ENCODE data around the gene APBB3. TPM values are rescaled to one million over a fixed set of nuclear protein-coding genes. Genes with fewer than 3 reads are reported as not detected.

The APBB3 gene
- total and polyA plus RNA-seq, 5 donors from 2014 or later: 3.4 to 50.8 (median 4.1) TPM

- Histone ChIP-seq H3K36me3 (ENCODE audit: control insufficient read depth, insufficient read depth, low read length) (peaks cover 40% of the 10 kb centered on the region), H3K9me3 (ENCODE audit: control insufficient read depth in 2 of 2, low read length in 2 of 2) (no peaks in the 10 kb centered on the region), H3K4me3 (ENCODE audit: low read depth, low read length) (peak overlapping the region; percentile 37), H3K27ac (ENCODE audit: insufficient read depth, low read length, poor library complexity, severe bottlenecking) (peak overlapping the region; percentile 87), H3K4me1 (ENCODE audit: control insufficient read depth, insufficient read depth, low read length, poor library complexity, severe bottlenecking) (peaks cover 25% of the 10 kb centered on the region), H3K27me3 (ENCODE audit: control insufficient read depth, insufficient read depth, low read length) (no peaks in the 10 kb centered on the region)
- peak overlapping the region; percentile 81 to 93 (median 88) for H3K4me3 Mint-ChIP-seq
- peak overlapping the region; percentile 97 to 99 (median 97) for H3K27ac Mint-ChIP-seq
- peaks cover 17 to 42% (median 25%) of the 10 kb centered on the region in 4 donors for H3K4me1 Mint-ChIP-seq
- H3K27me3 Mint-ChIP-seq: no peaks in the 10 kb centered on the region
- no peak for DNase-seq
- ATAC-seq (ENCODE audit: low read depth in 2 of 2): no peak
- H3K9me3 Mint-ChIP-seq: no peaks in the 10 kb centered on the region
- peaks cover 33% of the 10 kb centered on the region for H3K36me3 Mint-ChIP-seq
Observed at GRCh38 chr5:140546851-140547507, 17.4 kb downstream of the APBB3 start.

DNA sequence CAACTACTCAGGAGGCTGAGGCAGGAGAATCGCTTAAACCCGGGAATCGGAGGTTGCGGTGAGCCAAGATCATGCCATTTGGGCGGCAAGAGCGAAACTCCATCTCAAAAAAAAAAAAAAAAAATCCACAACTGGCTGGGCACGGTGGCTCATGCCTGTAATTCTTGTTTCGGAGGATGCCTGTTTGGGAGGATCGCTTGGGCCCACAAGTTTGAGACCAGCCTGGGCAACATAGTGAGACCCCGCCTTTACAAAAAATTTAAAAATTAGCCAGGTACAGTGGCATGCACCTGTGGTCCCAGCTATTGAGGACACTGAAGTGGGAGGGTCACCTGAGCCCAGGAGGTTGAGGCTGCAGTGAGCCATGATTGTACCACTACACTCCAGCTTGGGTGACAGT lies 18.8 kb downstream of the APBB3 start:
- ATAC-seq (ENCODE audit: low read depth in 2 of 2) (no peak), DNase-seq (no peak)
- Histone ChIP-seq H3K27me3 (ENCODE audit: control insufficient read depth, insufficient read depth, low read length) (no peaks in the 10 kb centered on the region), H3K36me3 (ENCODE audit: control insufficient read depth, insufficient read depth, low read length) (peaks cover 40% of the 10 kb centered on the region), H3K27ac (ENCODE audit: insufficient read depth, low read length, poor library complexity, severe bottlenecking) (no peak overlapping the region), H3K9me3 (ENCODE audit: control insufficient read depth in 2 of 2, low read length in 2 of 2) (no peaks in the 10 kb centered on the region), H3K4me3 (ENCODE audit: low read depth, low read length) (no peak overlapping the region), H3K4me1 (ENCODE audit: control insufficient read depth, insufficient read depth, low read length, poor library complexity, severe bottlenecking) (peaks cover 25% of the 10 kb centered on the region)
- Mint-ChIP-seq H3K4me1 (peaks cover 12 to 35% (median 22%) of the 10 kb centered on the region in 4 donors), H3K27me3 (no peaks in the 10 kb centered on the region), H3K4me3 (peak overlapping the region in 2 of 4 donors; percentile 38 to 77), H3K9me3 (no peaks in the 10 kb centered on the region), H3K27ac (peak overlapping the region; percentile 38 to 97 (median 97)), H3K36me3 (peaks cover 33% of the 10 kb centered on the region)

- Histone ChIP-seq H3K9me3 (ENCODE audit: control insufficient read depth in 2 of 2, low read length in 2 of 2) (no peaks in the 10 kb centered on the region), H3K27me3 (ENCODE audit: control insufficient read depth, insufficient read depth, low read length) (no peaks in the 10 kb centered on the region), H3K36me3 (ENCODE audit: control insufficient read depth, insufficient read depth, low read length) (peaks cover 40% of the 10 kb centered on the region), H3K4me1 (ENCODE audit: control insufficient read depth, insufficient read depth, low read length, poor library complexity, severe bottlenecking) (peaks cover 23% of the 10 kb centered on the region), H3K27ac (ENCODE audit: insufficient read depth, low read length, poor library complexity, severe bottlenecking) (no peak overlapping the region), H3K4me3 (ENCODE audit: low read depth, low read length) (no peak overlapping the region)
- Mint-ChIP-seq H3K9me3 (no peaks in the 10 kb centered on the region), H3K4me1 (peaks cover 11 to 31% (median 21%) of the 10 kb centered on the region in 4 donors), H3K4me3 (no peak overlapping the region), H3K27me3 (no peaks in the 10 kb centered on the region), H3K27ac (peak overlapping the region; percentile 24 to 97 (median 76)), H3K36me3 (peaks cover 34% of the 10 kb centered on the region)
- no peak for DNase-seq
- ATAC-seq (ENCODE audit: low read depth in 2 of 2): no peak
Observed at GRCh38 chr5:140544986-140545385, 19.4 kb downstream of the APBB3 start.

DNA sequence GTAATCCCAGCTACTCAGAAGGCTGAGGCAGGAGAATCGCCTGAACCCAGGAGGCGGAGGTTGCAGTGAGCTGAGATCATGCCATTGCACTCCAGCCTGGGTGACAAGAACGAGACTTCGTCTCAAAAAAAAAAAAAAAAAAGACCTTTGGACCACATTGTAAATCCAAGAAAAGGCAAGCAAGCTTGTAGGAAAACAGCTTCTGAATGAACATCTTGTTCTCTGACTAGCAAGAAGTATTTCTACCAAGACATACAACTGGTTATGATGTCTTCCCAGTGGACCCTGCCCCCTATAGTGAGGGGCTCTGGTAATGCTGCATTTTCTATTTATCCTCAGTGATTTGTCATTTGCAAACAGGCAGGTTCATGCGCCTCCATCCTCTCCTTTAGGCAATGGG lies 21.4 kb downstream of the APBB3 start:
- peaks cover 1 to 14% (median 8%) of the 10 kb centered on the region in 4 donors for H3K4me1 Mint-ChIP-seq
- no peak for ATAC-seq (ENCODE audit: low read depth in 2 of 2)
- H3K27me3 ChIP-seq (ENCODE audit: control insufficient read depth, insufficient read depth, low read length): no peaks in the 10 kb centered on the region
- peaks cover 52% of the 10 kb centered on the region for H3K36me3 ChIP-seq (ENCODE audit: control insufficient read depth, insufficient read depth, low read length)
- H3K4me3 ChIP-seq (ENCODE audit: low read depth, low read length): no peak overlapping the region
- H3K4me3 Mint-ChIP-seq: no peak overlapping the region
- H3K27ac Mint-ChIP-seq: peak overlapping the region in 1 of 3 donors; percentile 23
- H3K27me3 Mint-ChIP-seq: no peaks in the 10 kb centered on the region
- peaks cover 10% of the 10 kb centered on the region for H3K4me1 ChIP-seq (ENCODE audit: control insufficient read depth, insufficient read depth, low read length, poor library complexity, severe bottlenecking)
- DNase-seq: no peak
- no peaks in the 10 kb centered on the region for H3K9me3 Mint-ChIP-seq
- H3K9me3 ChIP-seq (ENCODE audit: control insufficient read depth in 2 of 2, low read length in 2 of 2): no peaks in the 10 kb centered on the region
- H3K27ac ChIP-seq (ENCODE audit: insufficient read depth, low read length, poor library complexity, severe bottlenecking): no peak overlapping the region
- peaks cover 44% of the 10 kb centered on the region for H3K36me3 Mint-ChIP-seq

DNA sequence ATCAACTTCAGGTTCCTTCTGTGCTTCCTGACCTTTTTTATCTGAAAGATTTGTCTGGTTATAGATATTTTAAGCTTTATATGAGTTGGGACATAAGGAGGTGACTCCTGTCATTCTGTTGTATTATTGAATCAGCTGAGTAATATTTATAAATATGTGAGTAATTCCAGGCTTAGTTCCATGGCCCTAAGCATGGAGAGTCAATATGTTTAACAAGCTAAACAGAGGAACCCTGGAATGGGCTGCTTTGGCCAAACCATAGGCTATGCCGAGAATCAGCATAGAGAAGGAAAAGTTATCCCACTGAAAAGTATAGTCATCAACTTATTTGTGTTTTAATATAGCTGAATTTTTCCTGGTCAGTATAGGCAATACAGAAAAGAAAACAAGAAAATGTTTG lies 24.2 kb downstream of the APBB3 start:
- Mint-ChIP-seq H3K4me3 (no peak overlapping the region), H3K27ac (peak overlapping the region in 1 of 3 donors; percentile 38)
- H3K36me3 ChIP-seq (ENCODE audit: control insufficient read depth, insufficient read depth, low read length): peaks cover 78% of the 10 kb centered on the region

DNA sequence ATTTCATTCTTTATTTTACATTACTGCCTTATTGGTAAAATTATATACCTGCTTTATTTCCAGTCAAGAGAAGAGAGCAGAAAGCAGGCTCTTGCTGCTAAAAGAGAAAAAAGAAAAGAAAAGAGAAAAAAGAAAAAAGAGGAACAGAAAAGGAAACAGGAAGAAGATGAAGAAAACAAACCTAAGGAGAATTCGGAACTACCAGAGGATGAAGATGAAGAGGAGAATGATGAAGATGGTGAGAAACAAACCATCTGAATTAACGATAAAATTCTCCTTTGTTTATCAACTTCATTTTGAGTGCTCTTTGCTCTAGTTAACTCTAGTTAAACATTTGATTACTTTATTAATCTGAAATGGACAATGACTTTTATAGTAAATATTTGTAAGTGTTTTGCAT lies 40.4 kb downstream of the APBB3 start:
- no peak for DNase-seq
- Histone ChIP-seq H3K9me3 (ENCODE audit: control insufficient read depth in 2 of 2, low read length in 2 of 2) (no peaks in the 10 kb centered on the region), H3K27me3 (ENCODE audit: control insufficient read depth, insufficient read depth, low read length) (no peaks in the 10 kb centered on the region), H3K27ac (ENCODE audit: insufficient read depth, low read length, poor library complexity, severe bottlenecking) (no peak overlapping the region), H3K36me3 (ENCODE audit: control insufficient read depth, insufficient read depth, low read length) (peaks cover 56% of the 10 kb centered on the region), H3K4me1 (ENCODE audit: control insufficient read depth, insufficient read depth, low read length, poor library complexity, severe bottlenecking) (no peaks in the 10 kb centered on the region), H3K4me3 (ENCODE audit: low read depth, low read length) (no peak overlapping the region)
- Mint-ChIP-seq H3K27ac (peak overlapping the region in 2 of 3 donors; percentile 20 to 60), H3K4me1 (peaks cover 0 to 4% (median under 1%) of the 10 kb centered on the region in 4 donors), H3K9me3 (peaks cover 0 to 2% (median 0%) of the 10 kb centered on the region in 7 donors), H3K36me3 (peaks cover 27% of the 10 kb centered on the region), H3K4me3 (no peak overlapping the region), H3K27me3 (no peaks in the 10 kb centered on the region)
- no peak for ATAC-seq (ENCODE audit: low read depth in 2 of 2)

More for the DNA sequence above, 24.2 kb downstream of the APBB3 start:
- H3K36me3 Mint-ChIP-seq: peaks cover 50% of the 10 kb centered on the region
- no peaks in the 10 kb centered on the region for H3K27me3 Mint-ChIP-seq
- no peaks in the 10 kb centered on the region for H3K9me3 ChIP-seq (ENCODE audit: control insufficient read depth in 2 of 2, low read length in 2 of 2)
- no peaks in the 10 kb centered on the region for H3K27me3 ChIP-seq (ENCODE audit: control insufficient read depth, insufficient read depth, low read length)
- ATAC-seq (ENCODE audit: low read depth in 2 of 2) (no peak), DNase-seq (no peak)
- no peak overlapping the region for H3K4me3 ChIP-seq (ENCODE audit: low read depth, low read length)
- H3K9me3 Mint-ChIP-seq: no peaks in the 10 kb centered on the region
- H3K4me1 Mint-ChIP-seq: peaks cover 0 to 5% (median 0%) of the 10 kb centered on the region in 4 donors
- H3K4me1 ChIP-seq (ENCODE audit: control insufficient read depth, insufficient read depth, low read length, poor library complexity, severe bottlenecking): no peaks in the 10 kb centered on the region
- no peak overlapping the region for H3K27ac ChIP-seq (ENCODE audit: insufficient read depth, low read length, poor library complexity, severe bottlenecking)

DNA sequence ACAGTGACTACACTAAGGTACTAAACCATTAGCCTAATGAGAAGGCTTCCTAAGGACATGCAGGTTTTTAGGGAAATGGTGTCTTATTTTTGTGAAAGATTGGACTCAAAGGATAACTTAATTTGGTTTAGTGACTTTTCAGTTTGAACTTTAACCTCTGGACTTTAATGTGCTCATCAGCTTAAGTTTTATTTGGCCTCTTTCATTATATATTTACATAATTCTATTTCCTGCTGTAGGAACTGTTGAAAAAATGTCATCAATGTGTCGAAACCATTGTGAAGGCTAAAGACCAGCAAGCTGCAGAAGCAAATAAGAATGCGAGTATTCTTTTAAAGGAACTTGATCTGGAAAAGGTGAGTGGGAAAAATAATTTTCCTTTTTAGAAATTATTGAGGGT lies 51.3 kb downstream of the APBB3 start:
- Histone ChIP-seq H3K36me3 (ENCODE audit: control insufficient read depth, insufficient read depth, low read length) (peaks cover 69% of the 10 kb centered on the region), H3K27me3 (ENCODE audit: control insufficient read depth, insufficient read depth, low read length) (no peaks in the 10 kb centered on the region), H3K27ac (ENCODE audit: insufficient read depth, low read length, poor library complexity, severe bottlenecking) (no peak overlapping the region), H3K4me1 (ENCODE audit: control insufficient read depth, insufficient read depth, low read length, poor library complexity, severe bottlenecking) (no peaks in the 10 kb centered on the region), H3K4me3 (ENCODE audit: low read depth, low read length) (no peak overlapping the region), H3K9me3 (ENCODE audit: control insufficient read depth in 2 of 2, low read length in 2 of 2) (no peaks in the 10 kb centered on the region)
- H3K4me3 Mint-ChIP-seq: no peak overlapping the region
- no peak for DNase-seq
- no peak overlapping the region for H3K27ac Mint-ChIP-seq
- no peaks in the 10 kb centered on the region for H3K9me3 Mint-ChIP-seq
- no peaks in the 10 kb centered on the region for H3K4me1 Mint-ChIP-seq
- ATAC-seq (ENCODE audit: low read depth in 2 of 2): no peak
- no peaks in the 10 kb centered on the region for H3K27me3 Mint-ChIP-seq
- peaks cover 37% of the 10 kb centered on the region for H3K36me3 Mint-ChIP-seq

GRCh38 chr5:140509898-140510297 lies 54.5 kb downstream of the APBB3 start:
- DNase-seq (no peak), ATAC-seq (ENCODE audit: low read depth in 2 of 2) (no peak)
- no peaks in the 10 kb centered on the region for H3K4me1 Mint-ChIP-seq
- H3K27ac Mint-ChIP-seq: no peak overlapping the region
- H3K27me3 ChIP-seq (ENCODE audit: control insufficient read depth, insufficient read depth, low read length): no peaks in the 10 kb centered on the region
- peaks cover 37% of the 10 kb centered on the region for H3K36me3 Mint-ChIP-seq
- H3K9me3 Mint-ChIP-seq: no peaks in the 10 kb centered on the region
- no peaks in the 10 kb centered on the region for H3K9me3 ChIP-seq (ENCODE audit: control insufficient read depth in 2 of 2, low read length in 2 of 2)
- peaks cover 96% of the 10 kb centered on the region for H3K36me3 ChIP-seq (ENCODE audit: control insufficient read depth, insufficient read depth, low read length)
- H3K4me3 ChIP-seq (ENCODE audit: low read depth, low read length): no peak overlapping the region
- no peaks in the 10 kb centered on the region for H3K27me3 Mint-ChIP-seq
- no peaks in the 10 kb centered on the region for H3K4me1 ChIP-seq (ENCODE audit: control insufficient read depth, insufficient read depth, low read length, poor library complexity, severe bottlenecking)
- H3K4me3 Mint-ChIP-seq: no peak overlapping the region
- no peak overlapping the region for H3K27ac ChIP-seq (ENCODE audit: insufficient read depth, low read length, poor library complexity, severe bottlenecking)
